ENCODE results near the gene CDH4.

DNA sequence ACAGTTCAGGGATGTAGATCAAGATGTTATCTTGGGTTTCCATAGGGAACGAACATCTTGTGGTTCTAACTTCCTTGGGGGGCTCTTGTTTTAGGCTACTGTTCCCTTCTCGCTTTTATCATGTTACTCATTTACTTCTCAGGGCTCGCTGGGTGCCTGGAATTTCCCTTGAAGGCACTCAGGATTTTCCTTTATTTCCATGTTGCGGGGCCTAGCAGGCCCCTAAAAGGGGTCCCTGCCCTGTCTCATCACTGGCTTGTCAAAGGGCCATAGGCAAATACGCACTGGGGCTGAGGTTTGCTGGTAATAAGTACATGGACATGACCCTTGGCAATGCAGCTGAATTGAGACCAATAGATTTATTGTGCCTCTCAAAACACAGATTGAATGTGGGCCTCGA, 262.3 kb downstream of the CDH4 start:
- TF ChIP-seq CTCF (conservative IDR thresholded peaks at IDR 0.05) = no peak
- no peak for TF ChIP-seq ZFX (IDR thresholded peaks at IDR 0.05)

Data from C4-2B (cell line).